ENCODE measurements around the gene DPP4. TPM values are rescaled to one million over a fixed set of nuclear protein-coding genes. Genes with fewer than 3 reads are reported as not detected.

The DPP4 gene
- polyA plus RNA-seq, 3 donors, result 0.46 TPM; not detected in 2

- DNase-seq, result no peak
- no peaks in the 10 kb centered on the region for H3K36me3 ChIP-seq (replicated peaks in 1 of 2; ENCODE audit: control insufficient read depth in 1 of 2, insufficient read depth in 2 of 2, low read length in 2 of 2)
- no peak overlapping the region for H3K27ac ChIP-seq (ENCODE audit: low read depth in 1 of 2, low read length in 2 of 2)
- H3K27ac Mint-ChIP-seq, result no peak overlapping the region
- TF ChIP-seq CTCF (IDR thresholded peaks at IDR 0.05), result no peak
- no peak overlapping the region for H3K4me3 ChIP-seq (replicated peaks in 1 of 3; ENCODE audit: low read depth in 2 of 3, low read length in 3 of 3)
- H3K79me2 ChIP-seq (ENCODE audit: insufficient read depth, low read length), result no peaks in the 10 kb centered on the region
- H3K4me3 Mint-ChIP-seq, result no peak overlapping the region
- H3K9me3 Mint-ChIP-seq, result peaks cover 0 to 2% (median 0%) of the 10 kb centered on the region in 7 donors
- intact Hi-C loops (cut with micrococcal nuclease), result no loop called here
- no peak overlapping the region for H2AFZ ChIP-seq (ENCODE audit: insufficient read depth, low read depth, low read length, poor library complexity, severe bottlenecking)
- H3K4me1 ChIP-seq (ENCODE audit: control insufficient read depth in 1 of 2, insufficient read depth in 2 of 2, low read length in 2 of 2), result peaks cover 21 to 23% of the 10 kb centered on the region in 2 donors
- no CpG with 5 or more reads among the region's 2 CpGs for WGBS (ENCODE audit: insufficient coverage)
- peaks cover 0 to 3% (median 0%) of the 10 kb centered on the region in 3 donors for H3K27me3 Mint-ChIP-seq (ENCODE audit: low read depth in 3 of 3)
- no peaks in the 10 kb centered on the region for H4K20me1 ChIP-seq (ENCODE audit: insufficient read depth, low read length)
- no peak overlapping the region for H3K4me2 ChIP-seq (replicated peaks; ENCODE audit: extremely low read depth, low read length, poor library complexity, severe bottlenecking)
- no peaks in the 10 kb centered on the region for H3K27me3 ChIP-seq (ENCODE audit: control insufficient read depth in 2 of 2, insufficient read depth in 2 of 2, low read length in 2 of 2)
- peaks cover 20% of the 10 kb centered on the region for H3K4me1 Mint-ChIP-seq
- H3K9ac ChIP-seq (ENCODE audit: insufficient read depth, low read length, poor library complexity, severe bottlenecking), result no peak overlapping the region
- no peaks in the 10 kb centered on the region for H3K36me3 Mint-ChIP-seq
- no peaks in the 10 kb centered on the region for H3K9me3 ChIP-seq (replicated peaks in 1 of 2; ENCODE audit: control insufficient read depth in 1 of 2, insufficient read depth in 1 of 2, low read length in 2 of 2)
Measured at GRCh38 chr2:161974461-161974860, 99.6 kb downstream of the DPP4 start.

GRCh38 chr2:161972866-161973265 lies 101.1 kb downstream of the DPP4 start:
- Histone ChIP-seq H3K27me3 (ENCODE audit: control insufficient read depth in 2 of 2, insufficient read depth in 2 of 2, low read length in 2 of 2) (no peaks in the 10 kb centered on the region), H3K9ac (ENCODE audit: insufficient read depth, low read length, poor library complexity, severe bottlenecking) (no peak overlapping the region), H3K79me2 (ENCODE audit: insufficient read depth, low read length) (no peaks in the 10 kb centered on the region), H3K27ac (ENCODE audit: low read depth in 1 of 2, low read length in 2 of 2) (no peak overlapping the region), H3K4me2 (replicated peaks; ENCODE audit: extremely low read depth, low read length, poor library complexity, severe bottlenecking) (no peak overlapping the region), H2AFZ (ENCODE audit: insufficient read depth, low read depth, low read length, poor library complexity, severe bottlenecking) (no peak overlapping the region), H3K36me3 (replicated peaks in 1 of 2; ENCODE audit: control insufficient read depth in 1 of 2, insufficient read depth in 2 of 2, low read length in 2 of 2) (no peaks in the 10 kb centered on the region), H3K9me3 (replicated peaks in 1 of 2; ENCODE audit: control insufficient read depth in 1 of 2, insufficient read depth in 1 of 2, low read length in 2 of 2) (no peaks in the 10 kb centered on the region), H3K4me3 (replicated peaks in 1 of 3; ENCODE audit: low read depth in 2 of 3, low read length in 3 of 3) (no peak overlapping the region), H3K4me1 (ENCODE audit: control insufficient read depth in 1 of 2, insufficient read depth in 2 of 2, low read length in 2 of 2) (peaks cover 19 to 20% of the 10 kb centered on the region in 2 donors), H4K20me1 (ENCODE audit: insufficient read depth, low read length) (no peaks in the 10 kb centered on the region)
- no peak for TF ChIP-seq CTCF (IDR thresholded peaks at IDR 0.05)
- intact Hi-C loops (cut with micrococcal nuclease), result no loop called here
- Mint-ChIP-seq H3K4me3 (no peak overlapping the region), H3K36me3 (no peaks in the 10 kb centered on the region), H3K27ac (no peak overlapping the region), H3K4me1 (peaks cover 18% of the 10 kb centered on the region), H3K27me3 (ENCODE audit: low read depth in 3 of 3) (peaks cover 0 to 3% (median 0%) of the 10 kb centered on the region in 3 donors), H3K9me3 (peaks cover 0 to 2% (median 0%) of the 10 kb centered on the region in 7 donors)
- DNase-seq, result no peak
- WGBS (ENCODE audit: insufficient coverage), result 83% methylated on average over 2 of the region's 2 CpGs

Data from CD14-positive monocyte (primary cell).